Measurements from ENCODE around the gene P3H2. TPM values are rescaled to one million over a fixed set of nuclear protein-coding genes. Genes with fewer than 3 reads are reported as not detected.

The P3H2 gene
- total and polyA plus RNA-seq, 11 donors: 0.55 to 24.8 (median 3.8) TPM

DNA sequence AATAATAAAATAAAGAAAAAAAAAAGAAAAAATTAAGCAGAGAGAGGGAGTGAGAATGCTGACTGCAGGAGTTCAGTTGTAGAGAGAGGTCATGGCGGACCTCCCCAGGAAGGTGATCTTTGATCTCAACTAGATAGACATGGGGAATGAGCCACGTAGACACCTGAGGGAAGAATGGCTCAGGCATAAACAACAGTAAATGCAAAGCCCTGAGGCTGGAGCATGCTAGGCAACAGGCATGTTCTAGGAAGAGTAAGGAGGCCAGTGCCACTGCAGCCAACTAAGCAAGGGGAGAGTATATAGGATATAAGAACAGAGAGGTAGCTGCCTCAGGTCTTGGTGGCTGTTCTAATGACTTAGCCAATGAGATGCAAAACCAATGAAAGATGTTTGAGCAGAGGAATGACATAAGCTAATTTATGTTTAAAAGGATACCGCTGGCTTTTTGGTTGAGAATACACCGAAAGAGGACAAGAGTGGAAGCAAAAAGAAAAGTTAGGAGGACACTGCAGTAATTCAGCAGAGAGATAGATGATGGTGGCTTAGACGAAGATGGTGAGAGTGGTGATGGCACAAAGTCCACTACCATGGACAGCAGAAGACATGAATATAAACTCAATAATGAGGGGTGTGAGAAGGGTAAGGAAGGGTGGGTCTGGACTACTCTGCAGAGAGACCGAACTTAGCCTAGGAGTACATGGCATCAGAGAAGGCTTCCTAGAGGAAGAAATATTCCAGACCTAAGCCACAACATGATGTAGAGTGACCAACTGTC lies 174.6 kb downstream of the P3H2 start:
- H3K27ac ChIP-seq: no peak overlapping the region
- TF ChIP-seq POLR2A (IDR thresholded peaks at IDR 0.05): no peak
- TF ChIP-seq, protein P1, sequence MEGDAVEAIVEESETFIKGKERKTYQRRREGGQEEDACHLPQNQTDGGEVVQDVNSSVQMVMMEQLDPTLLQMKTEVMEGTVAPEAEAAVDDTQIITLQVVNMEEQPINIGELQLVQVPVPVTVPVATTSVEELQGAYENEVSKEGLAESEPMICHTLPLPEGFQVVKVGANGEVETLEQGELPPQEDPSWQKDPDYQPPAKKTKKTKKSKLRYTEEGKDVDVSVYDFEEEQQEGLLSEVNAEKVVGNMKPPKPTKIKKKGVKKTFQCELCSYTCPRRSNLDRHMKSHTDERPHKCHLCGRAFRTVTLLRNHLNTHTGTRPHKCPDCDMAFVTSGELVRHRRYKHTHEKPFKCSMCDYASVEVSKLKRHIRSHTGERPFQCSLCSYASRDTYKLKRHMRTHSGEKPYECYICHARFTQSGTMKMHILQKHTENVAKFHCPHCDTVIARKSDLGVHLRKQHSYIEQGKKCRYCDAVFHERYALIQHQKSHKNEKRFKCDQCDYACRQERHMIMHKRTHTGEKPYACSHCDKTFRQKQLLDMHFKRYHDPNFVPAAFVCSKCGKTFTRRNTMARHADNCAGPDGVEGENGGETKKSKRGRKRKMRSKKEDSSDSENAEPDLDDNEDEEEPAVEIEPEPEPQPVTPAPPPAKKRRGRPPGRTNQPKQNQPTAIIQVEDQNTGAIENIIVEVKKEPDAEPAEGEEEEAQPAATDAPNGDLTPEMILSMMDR (IDR thresholded peaks at IDR 0.05): no peak
- 90 to 96% (median 91%) methylated on average over 6 of the region's 6 CpGs for WGBS, 4 donors
- H3K4me3 ChIP-seq: no peak overlapping the region
- no peaks in the 10 kb centered on the region for H3K36me3 ChIP-seq
- intact Hi-C loops (cut with DNase I): loop anchor here in 4 of 10 donors (2.0 to 5.0 kb wide), 4 partner anchors 669 to 679 kb away; no protein-coding TSS in a partner anchor
- DNase-seq (no peak), ATAC-seq (no peak)
- peaks cover 0 to 8% (median 0%) of the 10 kb centered on the region in 9 donors for H3K27me3 ChIP-seq
- H3K4me1 ChIP-seq: peaks cover 0 to 5% (median 0%) of the 10 kb centered on the region in 12 donors
- H3K9me3 ChIP-seq: no peaks in the 10 kb centered on the region

DNA sequence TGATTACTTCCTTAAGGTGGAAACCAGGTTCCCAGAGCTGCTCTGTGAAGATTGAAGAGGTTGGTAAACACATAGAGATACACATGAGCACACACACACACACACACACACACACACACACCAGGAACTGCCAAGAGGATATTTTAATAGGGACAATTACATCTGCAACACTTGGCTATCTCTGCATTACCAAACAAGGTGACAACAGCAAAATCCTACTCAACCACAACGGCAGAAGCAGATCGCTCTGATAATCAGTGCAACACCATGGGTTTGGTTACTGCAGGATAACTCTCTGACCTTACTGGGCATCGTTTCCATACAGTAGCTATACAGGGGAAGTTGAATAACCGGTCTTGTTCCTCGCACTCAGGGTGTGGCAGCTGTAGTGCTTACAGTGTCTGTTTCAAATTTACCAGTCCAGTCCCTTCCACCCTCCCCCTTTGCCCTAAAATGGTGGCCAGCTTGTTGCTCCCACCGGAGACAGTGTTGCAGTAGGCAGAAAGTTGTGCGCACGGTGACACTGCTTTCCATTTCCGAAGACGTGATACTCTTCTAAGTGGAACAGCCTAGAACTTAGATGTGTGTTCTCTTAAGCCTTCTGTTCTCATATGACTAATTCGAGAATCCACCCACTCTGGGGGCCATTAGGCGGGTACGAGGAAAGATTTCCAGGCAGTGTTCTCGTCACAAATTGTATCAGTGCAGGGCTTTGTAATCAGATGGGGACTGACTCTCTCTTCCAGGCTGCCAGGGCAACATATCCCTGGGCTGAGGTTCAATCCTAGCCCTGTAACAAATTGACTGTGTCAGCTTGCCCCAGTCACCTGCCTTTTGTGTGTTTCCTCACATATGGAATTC lies 176.2 kb downstream of the P3H2 start:
- intact Hi-C loops (cut with DNase I): loop anchor here in 3 of 10 donors (5.0 kb wide), 3 partner anchors 667 to 677 kb away; no protein-coding TSS in a partner anchor
- Histone ChIP-seq H3K4me1 (peaks cover 0 to 5% (median 0%) of the 10 kb centered on the region in 12 donors), H3K27ac (no peak overlapping the region), H3K36me3 (no peaks in the 10 kb centered on the region), H3K9me3 (no peaks in the 10 kb centered on the region), H3K27me3 (peaks cover 0 to 8% (median 0%) of the 10 kb centered on the region in 9 donors), H3K4me3 (no peak overlapping the region)
- TF ChIP-seq, protein P1 (IDR thresholded peaks at IDR 0.05): no peak
- no peak for TF ChIP-seq POLR2A (IDR thresholded peaks at IDR 0.05)
- WGBS, 4 donors: 81 to 87% (median 84%) methylated on average over 14 of the region's 14 CpGs
- DNase-seq (no peak), ATAC-seq (no peak)

DNA sequence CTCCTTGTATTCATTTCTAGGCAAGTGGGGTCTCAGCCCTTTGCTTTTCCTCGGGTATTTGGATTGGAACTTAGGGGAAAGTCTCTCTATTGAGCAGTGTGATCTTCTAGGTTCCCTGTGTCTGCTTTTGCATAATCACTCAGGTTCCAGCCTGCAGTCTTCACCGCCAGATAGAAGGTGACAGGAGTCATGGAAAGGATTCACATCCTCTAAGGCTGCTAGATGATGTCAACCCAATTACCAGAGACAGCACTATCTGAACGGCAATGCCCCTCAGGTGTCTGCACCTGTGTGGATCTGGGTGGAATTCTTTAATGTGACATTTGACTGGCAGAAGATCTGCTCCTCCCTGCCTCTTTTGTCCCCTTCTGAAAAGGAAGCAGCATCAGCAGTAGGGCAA lies 177.7 kb downstream of the P3H2 start:
- no peak overlapping the region for H3K4me3 ChIP-seq
- 85 to 93% (median 86%) methylated on average over 2 to 3 of the region's 3 CpGs for WGBS, 4 donors
- intact Hi-C loops (cut with DNase I): no loop called here
- H3K9me3 ChIP-seq: no peaks in the 10 kb centered on the region
- no peak for ATAC-seq
- H3K27ac ChIP-seq: no peak overlapping the region
- DNase-seq: no peak
- peaks cover 0 to 2% (median 0%) of the 10 kb centered on the region in 12 donors for H3K4me1 ChIP-seq
- H3K27me3 ChIP-seq: peaks cover 0 to 8% (median 0%) of the 10 kb centered on the region in 9 donors
- TF ChIP-seq, protein P1 (IDR thresholded peaks at IDR 0.05): no peak
- TF ChIP-seq POLR2A (IDR thresholded peaks at IDR 0.05): no peak
- no peaks in the 10 kb centered on the region for H3K36me3 ChIP-seq

DNA sequence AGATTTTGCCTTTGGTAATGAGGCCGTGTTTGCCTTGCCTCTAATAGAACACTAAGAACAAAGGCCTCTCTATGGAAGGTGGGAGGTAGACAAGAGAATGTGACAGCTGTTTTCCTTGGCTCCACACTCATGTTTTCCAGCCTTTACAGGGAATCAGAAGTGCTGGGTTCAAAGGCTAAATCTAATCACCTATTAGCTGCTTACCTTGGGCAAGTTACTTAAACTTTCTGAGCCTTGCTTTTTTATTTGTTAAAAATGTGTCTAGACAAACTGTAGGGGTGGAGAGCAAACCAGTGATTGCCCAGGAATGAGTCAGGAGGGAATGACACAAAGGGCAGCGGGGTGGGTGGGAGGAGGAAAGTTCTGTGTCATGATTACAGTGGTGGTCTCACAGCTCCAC lies 179.0 kb downstream of the P3H2 start:
- Histone ChIP-seq H3K27ac (no peak overlapping the region), H3K27me3 (peaks cover 0 to 8% (median 0%) of the 10 kb centered on the region in 9 donors), H3K9me3 (peaks cover 0 to 3% (median 0%) of the 10 kb centered on the region in 12 donors), H3K4me3 (no peak overlapping the region), H3K36me3 (no peaks in the 10 kb centered on the region), H3K4me1 (no peaks in the 10 kb centered on the region)
- no peak for DNase-seq
- TF ChIP-seq, protein P1 (IDR thresholded peaks at IDR 0.05): no peak
- no peak for TF ChIP-seq POLR2A (IDR thresholded peaks at IDR 0.05)
- 70 to 81% (median 74%) methylated on average over 2 of the region's 2 CpGs for WGBS, 4 donors
- ATAC-seq: peak in 1 of 4 donors; percentile 72
- intact Hi-C loops (cut with DNase I): no loop called here
